GM12892 (cell line): ENCODE measurements around the gene ZBTB20.

Experiments used
- POLR2A ChIP-seq: IDR thresholded peaks from 2 replicates; pipeline ENCODE4 v1.6.1; 2011; ENCODE audit warnings: low read depth, low read length, control low read depth
- POLR2AphosphoS5 ChIP-seq: IDR thresholded peaks from 2 replicates; pipeline ENCODE4 v1.6.1; 2011; ENCODE audit warnings: low read depth, low read length, control low read depth

GRCh38 chr3:114389156-114389555 lies 757.9 kb downstream of the ZBTB20 start:
- no peak for TF ChIP-seq POLR2A
- no peak for TF ChIP-seq POLR2AphosphoS5
